ENCODE results near the gene POPDC3. TPM values are rescaled to one million over a fixed set of nuclear protein-coding genes. Genes with fewer than 3 reads are reported as not detected.

Gene POPDC3
- polyA plus RNA-seq, 3 donors, result not detected

- Histone ChIP-seq H3K9me3 (replicated peaks in 1 of 2; ENCODE audit: control insufficient read depth in 1 of 2, insufficient read depth in 1 of 2, low read length in 2 of 2) (peaks cover 0 to 10% of the 10 kb centered on the region in 2 donors), H4K20me1 (ENCODE audit: insufficient read depth, low read length) (no peaks in the 10 kb centered on the region), H3K4me3 (replicated peaks in 1 of 3; ENCODE audit: low read depth in 2 of 3, low read length in 3 of 3) (no peak overlapping the region), H2AFZ (ENCODE audit: insufficient read depth, low read depth, low read length, poor library complexity, severe bottlenecking) (no peak overlapping the region), H3K27me3 (ENCODE audit: control insufficient read depth in 2 of 2, insufficient read depth in 2 of 2, low read length in 2 of 2) (peaks cover 47 to 56% of the 10 kb centered on the region in 2 donors), H3K4me2 (replicated peaks; ENCODE audit: extremely low read depth, low read length, poor library complexity, severe bottlenecking) (no peak overlapping the region), H3K36me3 (replicated peaks in 1 of 2; ENCODE audit: control insufficient read depth in 1 of 2, insufficient read depth in 2 of 2, low read length in 2 of 2) (no peaks in the 10 kb centered on the region), H3K79me2 (ENCODE audit: insufficient read depth, low read length) (no peaks in the 10 kb centered on the region), H3K27ac (ENCODE audit: low read depth in 1 of 2, low read length in 2 of 2) (no peak overlapping the region), H3K9ac (ENCODE audit: insufficient read depth, low read length, poor library complexity, severe bottlenecking) (no peak overlapping the region), H3K4me1 (ENCODE audit: control insufficient read depth in 1 of 2, insufficient read depth in 2 of 2, low read length in 2 of 2) (no peaks in the 10 kb centered on the region)
- intact Hi-C loops (cut with micrococcal nuclease), result no loop called here
- Mint-ChIP-seq H3K27ac (no peak overlapping the region), H3K27me3 (ENCODE audit: low read depth in 3 of 3) (peaks cover 58 to 68% (median 60%) of the 10 kb centered on the region in 3 donors), H3K9me3 (peaks cover 0 to 4% (median 2%) of the 10 kb centered on the region in 7 donors), H3K4me3 (peak overlapping the region in 1 of 2 donors; percentile 18), H3K4me1 (no peaks in the 10 kb centered on the region), H3K36me3 (no peaks in the 10 kb centered on the region)
- TF ChIP-seq CTCF (IDR thresholded peaks at IDR 0.05), result no peak
- WGBS (ENCODE audit: insufficient coverage), result 100% methylated on average over 3 of the region's 5 CpGs
- no peak for DNase-seq
Observed at GRCh38 chr6:105178636-105179035, 1.2 kb downstream of the POPDC3 start.

GRCh38 chr6:105178110-105178509 is 1.7 kb downstream of the POPDC3 start:
- H3K9me3 Mint-ChIP-seq, result peaks cover 0 to 3% (median 2%) of the 10 kb centered on the region in 7 donors
- TF ChIP-seq CTCF (IDR thresholded peaks at IDR 0.05), result no peak
- no peak overlapping the region for H3K27ac Mint-ChIP-seq
- H3K36me3 Mint-ChIP-seq, result no peaks in the 10 kb centered on the region
- H3K9ac ChIP-seq (ENCODE audit: insufficient read depth, low read length, poor library complexity, severe bottlenecking), result no peak overlapping the region
- peaks cover 0 to 10% of the 10 kb centered on the region in 2 donors for H3K9me3 ChIP-seq (replicated peaks in 1 of 2; ENCODE audit: control insufficient read depth in 1 of 2, insufficient read depth in 1 of 2, low read length in 2 of 2)
- H3K4me1 Mint-ChIP-seq, result no peaks in the 10 kb centered on the region
- H3K4me3 Mint-ChIP-seq, result peak overlapping the region in 1 of 2 donors; percentile 18
- no peaks in the 10 kb centered on the region for H3K79me2 ChIP-seq (ENCODE audit: insufficient read depth, low read length)
- no peak overlapping the region for H3K4me2 ChIP-seq (replicated peaks; ENCODE audit: extremely low read depth, low read length, poor library complexity, severe bottlenecking)
- H3K27me3 ChIP-seq (ENCODE audit: control insufficient read depth in 2 of 2, insufficient read depth in 2 of 2, low read length in 2 of 2), result peaks cover 47 to 53% of the 10 kb centered on the region in 2 donors
- no peaks in the 10 kb centered on the region for H3K4me1 ChIP-seq (ENCODE audit: control insufficient read depth in 1 of 2, insufficient read depth in 2 of 2, low read length in 2 of 2)
- no peaks in the 10 kb centered on the region for H3K36me3 ChIP-seq (replicated peaks in 1 of 2; ENCODE audit: control insufficient read depth in 1 of 2, insufficient read depth in 2 of 2, low read length in 2 of 2)
- no peaks in the 10 kb centered on the region for H4K20me1 ChIP-seq (ENCODE audit: insufficient read depth, low read length)
- no peak overlapping the region for H3K4me3 ChIP-seq (replicated peaks in 1 of 3; ENCODE audit: low read depth in 2 of 3, low read length in 3 of 3)
- H3K27ac ChIP-seq (ENCODE audit: low read depth in 1 of 2, low read length in 2 of 2), result no peak overlapping the region
- H3K27me3 Mint-ChIP-seq (ENCODE audit: low read depth in 3 of 3), result peaks cover 53 to 64% (median 56%) of the 10 kb centered on the region in 3 donors
- intact Hi-C loops (cut with micrococcal nuclease), result no loop called here
- no peak overlapping the region for H2AFZ ChIP-seq (ENCODE audit: insufficient read depth, low read depth, low read length, poor library complexity, severe bottlenecking)
- DNase-seq, result no peak
- no CpG with 5 or more reads among the region's 1 CpG for WGBS (ENCODE audit: insufficient coverage)
